ENCODE results near the gene CALHM6. TPM values are rescaled to one million over a fixed set of nuclear protein-coding genes. Genes with fewer than 3 reads are reported as not detected.

CALHM6 gene
- total and polyA plus RNA-seq, 12 donors: 1.1 to 55.3 (median 6.5) TPM

- H3K27me3 ChIP-seq: no peaks in the 10 kb centered on the region
- DNase-seq: no peak
- no peak overlapping the region for H3K27ac ChIP-seq
- H3K9me3 ChIP-seq (replicated peaks in 1 of 3): no peaks in the 10 kb centered on the region
- no peaks in the 10 kb centered on the region for H3K36me3 ChIP-seq (replicated peaks in 1 of 2)
- WGBS, 4 donors: 71 to 82% (median 79%) methylated on average over 3 of the region's 3 CpGs
- TF ChIP-seq POLR2A (IDR thresholded peaks at IDR 0.05): no peak
- TF ChIP-seq, protein P1, sequence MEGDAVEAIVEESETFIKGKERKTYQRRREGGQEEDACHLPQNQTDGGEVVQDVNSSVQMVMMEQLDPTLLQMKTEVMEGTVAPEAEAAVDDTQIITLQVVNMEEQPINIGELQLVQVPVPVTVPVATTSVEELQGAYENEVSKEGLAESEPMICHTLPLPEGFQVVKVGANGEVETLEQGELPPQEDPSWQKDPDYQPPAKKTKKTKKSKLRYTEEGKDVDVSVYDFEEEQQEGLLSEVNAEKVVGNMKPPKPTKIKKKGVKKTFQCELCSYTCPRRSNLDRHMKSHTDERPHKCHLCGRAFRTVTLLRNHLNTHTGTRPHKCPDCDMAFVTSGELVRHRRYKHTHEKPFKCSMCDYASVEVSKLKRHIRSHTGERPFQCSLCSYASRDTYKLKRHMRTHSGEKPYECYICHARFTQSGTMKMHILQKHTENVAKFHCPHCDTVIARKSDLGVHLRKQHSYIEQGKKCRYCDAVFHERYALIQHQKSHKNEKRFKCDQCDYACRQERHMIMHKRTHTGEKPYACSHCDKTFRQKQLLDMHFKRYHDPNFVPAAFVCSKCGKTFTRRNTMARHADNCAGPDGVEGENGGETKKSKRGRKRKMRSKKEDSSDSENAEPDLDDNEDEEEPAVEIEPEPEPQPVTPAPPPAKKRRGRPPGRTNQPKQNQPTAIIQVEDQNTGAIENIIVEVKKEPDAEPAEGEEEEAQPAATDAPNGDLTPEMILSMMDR (IDR thresholded peaks at IDR 0.05): no peak
- no peaks in the 10 kb centered on the region for H3K4me1 ChIP-seq (replicated peaks in 1 of 2)
- intact Hi-C loops (cut with DNase I): no loop called here
- H3K4me3 ChIP-seq: no peak overlapping the region
These were observed 46.1 kb downstream of the CALHM6 start for GRCh38 chr6:116507324-116507723.

- no peaks in the 10 kb centered on the region for H3K4me1 ChIP-seq (replicated peaks in 1 of 2)
- no peak overlapping the region for H3K4me3 ChIP-seq
- intact Hi-C loops (cut with DNase I): no loop called here
- H3K27ac ChIP-seq: no peak overlapping the region
- no peaks in the 10 kb centered on the region for H3K9me3 ChIP-seq (replicated peaks in 1 of 3)
- H3K36me3 ChIP-seq (replicated peaks in 1 of 2): no peaks in the 10 kb centered on the region
- no peak for DNase-seq
- TF ChIP-seq POLR2A (IDR thresholded peaks at IDR 0.05): no peak
- H3K27me3 ChIP-seq: no peaks in the 10 kb centered on the region
These were observed 47.4 kb downstream of the CALHM6 start for GRCh38 chr6:116508527-116508926.

DNA sequence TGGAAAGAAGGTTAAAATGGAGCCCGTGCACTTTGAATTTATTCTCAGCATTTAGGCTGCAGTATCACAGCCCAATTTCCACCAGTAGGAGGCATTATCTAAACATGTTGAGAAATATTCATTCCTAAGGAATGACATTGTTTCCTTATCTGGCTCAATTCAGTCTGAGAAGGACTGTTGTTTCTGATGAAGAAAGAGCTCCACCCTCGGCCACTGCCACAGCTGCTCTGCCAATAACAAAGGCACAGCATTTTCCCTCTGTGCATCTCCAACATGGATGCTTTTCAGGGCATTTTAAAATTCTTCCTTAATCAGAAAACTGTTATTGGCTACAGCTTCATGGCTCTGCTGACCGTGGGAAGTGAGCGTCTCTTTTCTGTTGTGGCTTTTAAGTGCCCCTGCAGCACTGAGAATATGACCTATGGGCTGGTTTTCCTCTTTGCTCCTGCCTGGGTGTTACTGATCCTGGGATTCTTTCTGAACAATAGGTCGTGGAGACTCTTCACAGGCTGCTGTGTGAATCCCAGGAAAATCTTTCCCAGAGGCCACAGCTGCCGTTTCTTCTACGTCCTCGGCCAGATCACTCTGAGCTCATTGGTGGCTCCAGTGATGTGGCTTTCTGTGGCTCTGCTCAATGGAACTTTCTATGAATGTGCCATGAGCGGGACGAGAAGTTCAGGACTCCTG lies 50.4 kb downstream of the CALHM6 start, which contains the start of gene CALHM5:
CALHM5 (plus strand) TSS at position 216 of the 687 bp plus-strand sequence; CDS start at position 274, 58 bp downstream.
- TF ChIP-seq, protein P1 (IDR thresholded peaks at IDR 0.05): peak; percentile 37 to 70 (median 60)
- TF ChIP-seq POLR2A (IDR thresholded peaks at IDR 0.05): peak in 1 of 2 donors; percentile 24
- H3K9me3 ChIP-seq (replicated peaks in 1 of 3): no peaks in the 10 kb centered on the region
- H3K4me1 ChIP-seq (replicated peaks in 1 of 2): no peaks in the 10 kb centered on the region
- H3K36me3 ChIP-seq (replicated peaks in 1 of 2): no peaks in the 10 kb centered on the region
- peak in 6 of 7 donors; percentile 30 to 68 (median 43) for DNase-seq
- no peaks in the 10 kb centered on the region for H3K27me3 ChIP-seq
- intact Hi-C loops (cut with DNase I): no loop called here
- peak within 1 kb of the TSS in 4 of 5 donors; percentile 33 to 83 (median 55) for H3K27ac ChIP-seq
- H3K4me3 ChIP-seq: peak within 1 kb of the TSS in 1 of 4 donors; percentile 32
- WGBS, 4 donors: 42 to 51% (median 46%) methylated on average over 9 to 10 of the region's 10 CpGs

DNA sequence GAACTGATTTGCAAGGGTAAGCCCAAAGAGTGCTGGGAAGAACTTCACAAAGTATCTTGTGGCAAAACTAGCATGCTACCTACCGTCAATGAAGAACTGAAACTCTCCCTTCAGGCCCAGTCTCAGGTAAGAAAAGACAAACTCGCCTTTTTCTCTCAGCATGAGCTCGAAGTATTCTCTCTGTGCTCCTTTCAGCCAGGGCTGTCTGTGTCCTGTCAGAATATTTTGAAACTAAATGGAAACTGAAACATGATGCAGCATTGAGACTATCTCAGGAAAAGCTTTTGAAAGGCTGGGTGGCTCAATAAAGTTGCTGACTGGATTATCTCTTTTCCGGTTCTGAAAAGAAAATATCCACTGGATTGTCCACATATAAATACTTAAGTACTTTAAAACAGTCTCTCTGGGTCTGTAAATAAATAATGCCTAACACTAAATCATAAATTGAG lies 51.0 kb downstream of the CALHM6 start:
- H3K4me3 ChIP-seq: peak overlapping the region in 1 of 4 donors; percentile 32
- peak overlapping the region in 4 of 5 donors; percentile 33 to 83 (median 55) for H3K27ac ChIP-seq
- H3K4me1 ChIP-seq (replicated peaks in 1 of 2): no peaks in the 10 kb centered on the region
- 37 to 59% (median 43%) methylated on average over 4 of the region's 4 CpGs for WGBS, 4 donors
- intact Hi-C loops (cut with DNase I): no loop called here
- no peaks in the 10 kb centered on the region for H3K9me3 ChIP-seq (replicated peaks in 1 of 3)
- peak in 1 of 2 donors; percentile 11 for TF ChIP-seq POLR2A (IDR thresholded peaks at IDR 0.05)
- TF ChIP-seq, protein P1 (IDR thresholded peaks at IDR 0.05): no peak
- H3K36me3 ChIP-seq (replicated peaks in 1 of 2): no peaks in the 10 kb centered on the region
- no peak for DNase-seq
- no peaks in the 10 kb centered on the region for H3K27me3 ChIP-seq

- intact Hi-C loops (cut with DNase I): no loop called here
- peak overlapping the region in 3 of 5 donors; percentile 11 to 83 (median 75) for H3K27ac ChIP-seq
- no peaks in the 10 kb centered on the region for H3K27me3 ChIP-seq
- no peaks in the 10 kb centered on the region for H3K36me3 ChIP-seq (replicated peaks in 1 of 2)
- peak overlapping the region in 1 of 4 donors; percentile 32 for H3K4me3 ChIP-seq
- no peak for DNase-seq
- no peaks in the 10 kb centered on the region for H3K9me3 ChIP-seq (replicated peaks in 1 of 3)
- TF ChIP-seq POLR2A (IDR thresholded peaks at IDR 0.05): no peak
- TF ChIP-seq, protein P1 (IDR thresholded peaks at IDR 0.05): no peak
- H3K4me1 ChIP-seq (replicated peaks in 1 of 2): no peaks in the 10 kb centered on the region
These were observed 51.6 kb downstream of the CALHM6 start for GRCh38 chr6:116512734-116513133.
